ENCODE measurements around the gene PITX1. TPM values are rescaled to one million over a fixed set of nuclear protein-coding genes. Genes with fewer than 3 reads are reported as not detected.
"Not testable (repeated sequence)": the region's sequence is repeated elsewhere in the genome, so short reads cannot be mapped to it uniquely, and the experiment has no call there.

Gene PITX1
- total RNA-seq, 1 experiment from 2014 or later = 2.2 TPM

DNA sequence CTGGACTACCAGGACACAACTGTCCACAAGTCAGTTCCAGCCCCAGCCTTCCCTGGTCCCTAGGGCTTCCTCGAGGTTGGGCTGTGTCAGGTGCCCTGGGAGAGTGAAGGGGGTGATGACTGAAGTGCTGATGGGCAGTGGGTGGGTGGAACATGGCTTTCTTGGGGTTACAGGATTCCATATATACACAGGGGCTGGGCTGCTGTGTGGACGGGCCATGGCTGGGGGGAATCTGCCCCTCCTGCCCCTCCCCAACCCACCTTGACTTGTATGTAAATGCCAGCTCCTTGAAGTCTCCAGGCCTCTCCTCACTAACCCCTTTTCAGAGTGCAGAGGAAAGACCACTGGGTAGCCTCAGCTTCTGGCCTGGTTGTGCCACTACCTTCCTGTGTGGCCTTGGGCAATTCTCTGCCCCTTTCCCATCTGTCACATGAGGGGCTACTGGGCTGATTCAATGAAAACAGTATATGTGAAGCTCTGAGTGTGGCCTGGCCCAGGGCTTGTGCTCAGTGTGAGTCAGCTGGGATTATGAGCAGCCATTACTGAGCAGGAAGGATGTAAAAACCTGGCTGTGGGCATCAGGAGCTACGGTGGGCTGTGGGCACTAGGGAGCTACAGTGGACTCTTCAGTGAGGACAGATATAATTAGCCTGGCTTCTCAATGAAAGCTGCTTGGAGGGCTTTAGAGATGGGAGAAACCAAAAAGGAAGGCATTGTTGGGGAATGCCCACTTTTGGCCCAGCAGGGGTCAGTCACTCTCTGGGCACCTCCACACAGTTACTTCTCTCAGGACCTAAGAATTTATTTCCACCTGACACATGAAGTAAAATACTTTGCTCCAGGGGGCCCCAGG is 23.3 kb downstream of the PITX1 start:
- no peak for DNase-seq (ENCODE audit: low read depth)

- no peak for DNase-seq (ENCODE audit: low read depth)
These were observed 24.1 kb downstream of the PITX1 start for GRCh38 chr5:135009736-135010501.

DNA sequence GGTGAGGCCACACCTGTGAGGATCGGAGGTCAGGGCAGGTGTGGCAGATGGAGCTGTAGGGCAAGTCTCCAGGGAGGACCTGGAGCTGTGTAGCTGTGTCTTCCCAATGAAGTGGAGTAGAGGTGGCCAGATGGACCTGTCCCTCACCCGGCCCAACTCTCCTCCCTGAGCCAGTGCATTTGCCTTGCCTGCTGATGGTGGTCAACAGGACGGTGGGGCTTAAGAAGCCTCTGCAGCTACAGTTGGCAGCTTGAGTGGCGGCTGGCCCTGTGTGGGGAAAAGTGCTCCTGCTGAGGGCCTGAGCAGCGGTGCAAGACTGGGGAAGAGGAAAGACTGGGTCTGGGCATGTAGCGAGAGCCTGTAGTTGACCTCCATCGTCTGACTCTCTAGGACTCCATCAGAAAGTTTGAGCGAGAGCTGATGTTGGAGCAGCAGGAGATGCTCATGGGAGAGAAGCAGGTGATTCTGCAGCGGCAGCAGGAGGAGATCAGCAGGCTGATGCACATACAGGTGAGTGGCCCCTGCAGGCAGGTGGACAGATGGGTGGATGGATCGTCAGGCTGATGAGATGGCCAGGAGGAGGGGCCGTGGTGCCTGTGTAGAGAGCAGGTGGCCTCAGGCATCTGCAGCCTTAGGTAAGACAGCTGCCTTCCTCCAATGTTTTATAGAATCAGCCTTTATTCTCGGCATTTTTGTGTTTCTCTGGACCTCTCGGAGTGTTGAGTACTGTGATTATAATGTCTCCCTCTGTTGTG is 24.9 kb downstream of the PITX1 start:
- DNase-seq (ENCODE audit: low read depth) = no peak

DNA sequence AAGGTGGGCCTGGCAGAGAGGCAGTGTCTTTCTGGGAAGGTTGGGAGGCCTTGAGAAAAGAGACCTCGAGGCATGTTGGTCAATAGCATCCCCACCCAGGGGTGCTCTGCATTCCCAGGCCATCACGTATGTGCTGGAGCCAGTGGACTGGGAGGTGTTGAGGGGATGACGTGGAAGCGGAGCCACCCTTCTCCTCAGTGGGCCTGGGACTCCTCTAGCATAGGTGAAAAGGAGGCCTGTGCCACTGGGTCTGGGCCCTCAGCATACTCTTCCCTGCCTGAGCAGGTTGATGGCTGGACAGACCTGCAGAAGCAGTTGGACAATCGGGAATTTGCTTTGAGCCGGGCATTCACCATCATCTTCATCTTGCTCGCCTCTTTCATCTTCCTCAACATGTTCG is 25.5 kb downstream of the PITX1 start:
- DNase-seq (ENCODE audit: low read depth) = no peak

GRCh38 chr5:135007749-135008363 is 26.2 kb downstream of the PITX1 start:
- no peak for DNase-seq (ENCODE audit: low read depth)

DNA sequence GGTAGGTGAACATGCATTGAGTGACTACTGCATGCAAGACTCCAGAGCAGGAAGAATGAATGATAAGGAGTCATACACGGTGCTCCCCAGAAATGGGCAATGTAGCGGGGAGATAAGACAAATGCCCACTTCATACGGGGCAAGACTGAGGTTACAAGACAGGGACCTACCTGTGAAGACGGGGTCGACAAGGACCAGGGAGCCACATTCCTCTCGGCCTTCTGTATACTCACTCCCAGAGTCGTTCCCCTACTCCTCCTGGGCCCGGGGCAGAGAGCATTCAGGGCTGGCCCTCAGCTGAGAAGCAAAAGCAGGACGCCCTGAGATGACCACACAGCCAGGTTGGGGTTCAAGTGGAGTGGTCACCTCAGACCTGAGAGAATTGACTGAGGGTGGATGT is 26.7 kb downstream of the PITX1 start:
- DNase-seq (ENCODE audit: low read depth) = no peak

GRCh38 chr5:135005076-135005475 is 29.0 kb downstream of the PITX1 start:
- no peak for DNase-seq (ENCODE audit: low read depth)

DNA sequence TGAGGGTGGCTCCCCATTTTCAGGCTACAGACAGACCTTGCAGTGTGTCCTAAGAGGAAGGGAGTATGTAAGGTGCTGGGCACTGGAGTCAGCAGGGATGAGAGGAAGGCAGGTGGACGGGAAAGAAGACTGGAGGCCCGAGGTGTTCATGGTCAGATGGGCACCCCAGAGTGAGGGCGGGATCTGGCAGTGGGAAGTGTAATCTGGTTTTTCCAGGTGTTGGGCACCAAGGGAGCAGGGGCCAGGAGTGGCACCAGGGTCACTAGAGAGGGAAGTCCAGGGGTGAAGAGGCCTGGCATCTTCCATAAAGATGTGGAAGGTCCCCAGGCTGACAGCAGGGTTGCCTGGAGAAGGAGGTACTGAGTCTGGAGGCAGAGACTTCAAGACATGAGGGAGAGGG is 29.7 kb downstream of the PITX1 start:
- no peak for DNase-seq (ENCODE audit: low read depth)

GRCh38 chr5:134998068-134998467 is 36.0 kb downstream of the PITX1 start:
- DNase-seq (ENCODE audit: low read depth) = not testable (repeated sequence)

- no peak for DNase-seq (ENCODE audit: low read depth)
These were observed 37.0 kb downstream of the PITX1 start for GRCh38 chr5:134997015-134997414.

GRCh38 chr5:134995850-134996402 is 38.1 kb downstream of the PITX1 start:
- no peak for DNase-seq (ENCODE audit: low read depth)

DNA sequence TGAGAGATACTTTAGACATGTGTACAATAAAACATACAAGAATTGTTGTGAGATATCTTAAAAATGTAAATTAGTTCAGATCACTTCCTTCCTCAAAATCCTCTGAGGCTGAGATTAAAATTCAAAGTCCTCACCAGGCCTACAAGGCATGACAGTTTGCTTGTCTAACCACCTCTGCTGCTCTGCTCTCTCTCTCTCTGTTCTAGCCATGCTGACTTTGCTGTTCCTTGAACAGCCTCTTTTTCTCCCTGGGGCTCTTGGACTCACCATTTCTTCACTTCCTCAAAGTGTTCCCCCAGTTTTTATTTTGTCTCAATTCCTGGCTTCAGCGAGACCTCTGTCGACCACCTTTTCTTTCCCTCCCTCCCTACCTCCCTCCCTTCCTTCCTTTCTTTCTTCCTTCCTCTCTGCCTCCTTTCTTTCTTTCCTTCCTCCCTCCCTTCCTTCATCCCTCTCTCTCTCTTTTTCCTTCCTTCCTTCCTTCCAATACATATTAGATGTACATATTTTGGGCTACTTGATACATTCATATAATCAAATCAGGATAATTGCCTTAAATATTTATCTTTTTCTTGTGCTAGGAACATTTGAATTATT is 39.4 kb downstream of the PITX1 start:
- no peak for DNase-seq (ENCODE audit: low read depth)

- no peak for DNase-seq (ENCODE audit: low read depth)
These were observed 40.9 kb downstream of the PITX1 start for GRCh38 chr5:134993161-134993560.

DNA sequence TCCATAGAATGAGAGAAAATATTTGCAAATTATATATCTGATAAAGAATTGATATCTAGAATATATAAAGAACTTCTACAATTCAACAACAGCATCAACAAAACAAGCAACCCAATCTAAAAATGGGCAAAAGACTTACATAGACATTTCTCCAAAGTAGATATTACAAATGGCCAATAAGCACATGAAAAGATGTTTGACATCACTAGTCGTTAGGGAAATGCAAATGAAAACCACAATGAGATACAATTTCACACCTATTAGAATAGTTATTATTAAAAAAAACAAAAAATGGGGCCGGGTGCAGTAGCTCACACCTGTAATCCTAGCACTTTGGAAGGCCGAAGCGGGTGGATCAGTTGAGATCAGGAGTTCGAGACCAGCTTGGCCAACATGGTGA is 41.9 kb downstream of the PITX1 start:
- DNase-seq (ENCODE audit: low read depth) = no peak

DNA sequence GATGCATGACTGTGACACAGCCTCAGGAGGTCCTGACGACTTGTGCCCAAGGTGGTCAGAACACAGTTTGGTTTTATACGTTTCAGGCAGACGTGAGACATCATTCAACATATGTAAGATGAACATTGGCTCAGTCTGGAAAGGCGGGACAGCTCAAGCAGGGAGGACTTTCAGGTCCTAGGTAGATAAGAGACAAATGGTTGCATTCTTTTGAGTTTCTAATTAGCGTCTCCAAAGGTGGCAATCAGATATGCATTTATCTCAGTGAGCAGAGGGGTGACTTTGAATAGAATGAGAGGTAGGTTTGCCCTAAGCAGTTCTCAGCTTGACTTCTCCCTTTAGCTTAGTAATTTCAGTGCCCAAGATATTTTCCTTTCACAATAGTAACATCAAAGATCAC is 43.8 kb downstream of the PITX1 start:
- not testable (repeated sequence) for DNase-seq (ENCODE audit: low read depth)

DNA sequence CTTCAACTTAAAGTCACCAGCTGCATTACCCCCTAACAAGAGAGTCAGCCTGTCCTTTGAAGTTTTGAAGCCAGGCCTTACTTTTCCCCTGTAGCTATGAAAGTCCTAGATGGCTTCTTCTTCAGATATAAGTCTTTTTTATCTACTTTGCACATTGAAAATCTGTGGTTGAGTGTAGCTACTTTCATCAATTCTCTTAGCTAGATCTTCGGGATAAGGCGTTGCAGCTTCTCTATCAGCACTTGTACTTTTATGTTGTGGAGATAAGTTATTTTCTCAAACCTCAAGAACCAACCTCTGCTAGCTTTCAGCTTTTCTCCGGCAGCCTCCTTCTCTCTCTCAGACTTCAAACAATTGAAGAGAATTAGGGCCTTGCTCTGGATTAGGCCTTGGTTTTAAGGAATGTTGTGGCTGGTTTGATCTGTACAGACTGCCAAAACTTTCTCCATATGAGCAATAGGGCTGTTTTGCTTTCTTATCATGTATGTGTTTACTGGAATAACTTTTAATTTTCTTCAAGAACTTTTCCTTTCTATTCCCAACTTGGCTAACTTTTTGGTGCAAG is 44.7 kb downstream of the PITX1 start:
- DNase-seq (ENCODE audit: low read depth) = no peak

DNA sequence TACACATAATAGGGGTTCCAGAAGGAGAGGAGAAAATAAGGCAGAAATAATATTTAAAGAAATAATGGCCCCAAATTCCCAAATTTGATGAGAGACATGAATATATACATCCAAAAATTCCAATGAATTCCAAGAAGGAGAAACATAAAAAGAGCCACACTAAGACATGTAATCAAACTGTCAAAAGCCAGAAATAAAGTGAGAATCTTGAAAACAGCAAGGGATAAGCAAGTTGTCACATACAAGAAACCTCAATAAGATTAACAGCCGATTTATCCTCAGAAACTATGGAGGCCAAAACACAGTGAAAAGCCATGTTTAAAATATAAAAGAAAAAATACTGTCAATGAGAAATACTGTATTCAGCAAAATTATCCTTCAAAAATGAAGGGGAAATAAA is 51.8 kb downstream of the PITX1 start:
- no peak for DNase-seq (ENCODE audit: low read depth)

DNA sequence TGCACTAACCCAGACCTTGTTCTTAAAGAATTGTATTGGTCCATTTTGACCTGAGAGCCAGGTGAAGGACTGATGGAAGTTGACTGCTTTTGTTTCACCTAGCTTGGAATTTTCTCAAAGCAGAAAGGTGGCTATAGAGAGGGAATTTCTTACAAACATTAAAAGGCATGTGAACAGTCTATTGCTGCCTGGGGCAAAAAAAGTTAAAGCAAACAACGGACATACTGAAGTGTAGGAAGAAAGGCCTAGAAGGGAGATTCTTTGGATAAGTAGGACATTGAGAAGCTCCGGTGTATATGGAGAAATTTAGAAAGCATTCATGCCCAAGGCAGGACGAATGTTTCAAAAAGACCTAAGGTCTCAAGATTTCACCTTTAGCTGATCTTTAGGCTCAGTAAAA is 54.6 kb downstream of the PITX1 start:
- DNase-seq (ENCODE audit: low read depth) = no peak

Measured in LHCN-M2 (cell line).